HEK293 (cell line): ENCODE data around the gene KRT6A.

Experiments used
- BCL11A ChIP-seq: fragments of 450-650 bp; formaldehyde crosslinking; IDR thresholded peaks from 2 replicates; pipeline ENCODE4 v1.5.1; 2016; ENCODE audit warnings: low read depth, missing biosample characterization, missing genetic modification characterization
- KLF10 ChIP-seq: fragments of 450-650 bp; IDR thresholded peaks from 2 replicates; pipeline ENCODE4 v1.5.1; 2018; ENCODE audit warnings: missing biosample characterization, mild to moderate bottlenecking, missing genetic modification characterization
- KLF9 ChIP-seq: fragments of 450-650 bp; formaldehyde crosslinking; IDR thresholded peaks from 2 replicates; pipeline ENCODE4 v1.5.1; 2016; ENCODE audit warnings: missing biosample characterization, missing genetic modification characterization, low read depth
- YY1 ChIP-seq: fragments of 450-650 bp; formaldehyde crosslinking; IDR thresholded peaks from 2 replicates; pipeline ENCODE4 v1.5.1; 2018; ENCODE audit warnings: missing biosample characterization, missing genetic modification characterization
- ZBTB8A ChIP-seq: fragments of 450-650 bp; formaldehyde crosslinking; IDR thresholded peaks from 2 replicates; pipeline ENCODE4 v1.5.1; 2016; ENCODE audit warnings: missing biosample characterization, missing genetic modification characterization
- ZNF155 ChIP-seq: fragments of 450-650 bp; formaldehyde crosslinking; IDR thresholded peaks from 2 replicates; pipeline ENCODE4 v1.5.1; 2016; ENCODE audit warnings: missing biosample characterization, missing genetic modification characterization
- ZNF2 ChIP-seq: fragments of 450-650 bp; formaldehyde crosslinking; IDR thresholded peaks from 2 replicates; pipeline ENCODE4 v1.5.1; 2016; ENCODE audit warnings: missing biosample characterization, missing genetic modification characterization
- ZNF558 ChIP-seq: fragments of 450-650 bp; formaldehyde crosslinking; IDR thresholded peaks from 2 replicates; pipeline ENCODE4 v1.5.1; 2016; ENCODE audit warnings: missing biosample characterization, missing genetic modification characterization
- ZNF785 ChIP-seq: fragments of 450-650 bp; formaldehyde crosslinking; IDR thresholded peaks from 2 replicates; pipeline ENCODE4 v1.5.1; 2016; ENCODE audit warnings: missing biosample characterization, missing genetic modification characterization
- TF ChIP-seq, protein P1 (sequence below): fragments of 450-650 bp; formaldehyde crosslinking; IDR thresholded peaks from 2 replicates; pipeline ENCODE4 v1.5.1; 2016; ENCODE audit warnings: missing biosample characterization, missing genetic modification characterization

DNA sequence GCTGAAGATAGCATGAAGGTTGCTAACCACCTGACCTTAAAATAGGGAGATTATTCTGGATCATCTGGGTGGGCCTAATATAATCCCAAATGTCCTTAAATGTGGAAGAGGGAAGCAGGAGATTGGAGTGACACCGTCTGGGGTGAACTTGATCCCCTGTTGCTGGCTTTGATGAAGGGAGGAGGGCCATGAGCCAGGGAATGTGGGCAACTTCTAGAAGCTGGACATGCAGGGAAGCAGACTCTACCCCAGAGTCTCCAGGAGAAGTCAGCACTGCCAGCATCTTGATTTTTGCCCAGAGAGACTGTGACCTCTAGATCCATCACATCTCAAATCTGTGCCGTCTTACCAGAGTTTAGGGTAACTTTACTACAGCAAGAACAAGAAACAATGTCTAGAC lies 36.4 kb upstream of the KRT6A start:
- TF ChIP-seq, protein P1, sequence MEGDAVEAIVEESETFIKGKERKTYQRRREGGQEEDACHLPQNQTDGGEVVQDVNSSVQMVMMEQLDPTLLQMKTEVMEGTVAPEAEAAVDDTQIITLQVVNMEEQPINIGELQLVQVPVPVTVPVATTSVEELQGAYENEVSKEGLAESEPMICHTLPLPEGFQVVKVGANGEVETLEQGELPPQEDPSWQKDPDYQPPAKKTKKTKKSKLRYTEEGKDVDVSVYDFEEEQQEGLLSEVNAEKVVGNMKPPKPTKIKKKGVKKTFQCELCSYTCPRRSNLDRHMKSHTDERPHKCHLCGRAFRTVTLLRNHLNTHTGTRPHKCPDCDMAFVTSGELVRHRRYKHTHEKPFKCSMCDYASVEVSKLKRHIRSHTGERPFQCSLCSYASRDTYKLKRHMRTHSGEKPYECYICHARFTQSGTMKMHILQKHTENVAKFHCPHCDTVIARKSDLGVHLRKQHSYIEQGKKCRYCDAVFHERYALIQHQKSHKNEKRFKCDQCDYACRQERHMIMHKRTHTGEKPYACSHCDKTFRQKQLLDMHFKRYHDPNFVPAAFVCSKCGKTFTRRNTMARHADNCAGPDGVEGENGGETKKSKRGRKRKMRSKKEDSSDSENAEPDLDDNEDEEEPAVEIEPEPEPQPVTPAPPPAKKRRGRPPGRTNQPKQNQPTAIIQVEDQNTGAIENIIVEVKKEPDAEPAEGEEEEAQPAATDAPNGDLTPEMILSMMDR (tag by site-specific recombination) = no peak
- no peak for TF ChIP-seq ZNF2 (tag by site-specific recombination)
- no peak for TF ChIP-seq ZNF155 (tag by site-specific recombination)
- no peak for TF ChIP-seq ZNF785 (tag by site-specific recombination)
- no peak for TF ChIP-seq KLF9 (tag by site-specific recombination)
- no peak for TF ChIP-seq KLF10 (tag by site-specific recombination)
- no peak for TF ChIP-seq YY1 (tag by site-specific recombination)
- no peak for TF ChIP-seq ZBTB8A
- no peak for TF ChIP-seq BCL11A (tag by site-specific recombination)
- TF ChIP-seq ZNF558 = no peak
